ENCODE data around the gene RAP1GAP2. TPM values are rescaled to one million over a fixed set of nuclear protein-coding genes. Genes with fewer than 3 reads are reported as not detected.
"Not testable (repeated sequence)": the region's sequence is repeated elsewhere in the genome, so short reads cannot be mapped to it uniquely, and the experiment has no call there.

RAP1GAP2 gene
- total and polyA plus RNA-seq, 2 of the 8 experiments (the other 6 are each of a cell fraction or from before 2014, with no cell fraction given): 24.0 to 63.8 TPM

GRCh38 chr17:3054868-3055267 is 258.6 kb downstream of the RAP1GAP2 start:
- H3K23ac ChIP-seq (ENCODE audit: insufficient read length); H2BK120ac ChIP-seq (replicated peaks; ENCODE audit: low read depth, low read length); H3K79me2 ChIP-seq (ENCODE audit: control insufficient read depth in 1 of 2, insufficient read depth in 2 of 2, low read length in 2 of 2); H3K27me3 ChIP-seq (replicated peaks in 1 of 4; ENCODE audit: control insufficient read depth in 3 of 4, extremely low read depth in 1 of 4, insufficient read depth in 3 of 4, low read length in 3 of 4); H4K91ac ChIP-seq (replicated peaks; ENCODE audit: insufficient read length, low read length); H3K79me1 ChIP-seq (ENCODE audit: low read depth, low read length); POLR2A ChIA-PET (ENCODE audit: partially characterized antibody); H3K9me3 ChIP-seq (ENCODE audit: insufficient read depth in 2 of 2, low read depth in 1 of 2, low read length in 1 of 2); H3K23me2 ChIP-seq (ENCODE audit: low read depth, low read length); H2AFZ ChIP-seq (ENCODE audit: low read length); H3K36me3 ChIP-seq (ENCODE audit: control insufficient read depth in 2 of 4, insufficient read depth in 4 of 4, low read length in 3 of 4); H3K56ac ChIP-seq (replicated peaks; ENCODE audit: insufficient read length, low read depth, low read length); H3K9ac ChIP-seq (replicated peaks in 1 of 4; ENCODE audit: extremely low read depth in 1 of 4, low read depth in 3 of 4, low read length in 3 of 4); H3K27ac ChIP-seq (ENCODE audit: low read depth, low read length); H4K20me1 ChIP-seq (replicated peaks in 1 of 2; ENCODE audit: control insufficient read depth in 1 of 2, insufficient read depth in 2 of 2, low read length in 2 of 2); H4K5ac ChIP-seq (ENCODE audit: insufficient read length, low read depth, low read length); H2BK20ac ChIP-seq (ENCODE audit: low read length); H2AK5ac ChIP-seq (ENCODE audit: low read depth, low read length); H3K14ac ChIP-seq (ENCODE audit: insufficient read length); H2BK5ac ChIP-seq (ENCODE audit: low read depth, low read length); H3K4me3 ChIP-seq (ENCODE audit: extremely low read depth in 1 of 4, insufficient read depth in 2 of 4, low read depth in 3 of 4, low read length in 4 of 4); FAIRE-seq; H2BK15ac ChIP-seq (ENCODE audit: low read length); CTCF ChIA-PET (ENCODE audit: partially characterized antibody); H3K4me2 ChIP-seq (ENCODE audit: insufficient read depth in 1 of 2, low read depth in 2 of 2, low read length in 2 of 2); H2BK12ac ChIP-seq (ENCODE audit: low read depth, low read length); H4K8ac ChIP-seq (ENCODE audit: extremely low read depth, insufficient read depth, low read length); H3K18ac ChIP-seq (ENCODE audit: extremely low read depth, low read length); DNase-seq (ENCODE audit: low read depth in 1 of 2, low spot score in 2 of 2); H3K4me1 ChIP-seq (replicated peaks in 1 of 4; ENCODE audit: control insufficient read depth in 3 of 4, insufficient read depth in 4 of 4, low read length in 3 of 4); H3K4ac ChIP-seq (replicated peaks; ENCODE audit: insufficient read length, low read depth, low read length): not testable (repeated sequence)
- WGBS, 2 experiments (ENCODE audit: extremely low coverage in 1 of 2, insufficient coverage in 1 of 2, insufficient read length in 1 of 2, insufficient replicate concordance in 2 of 2, low coverage in 1 of 2, low lambda C conversion rate in 2 of 2, missing lambda C conversion rate in 1 of 2): 86% methylated on average over 1 of the region's 2 CpGs; no CpG with 5 or more reads in 1 of the 2 experiments

GRCh38 chr17:3062824-3063377 is 266.7 kb downstream of the RAP1GAP2 start:
- H3K56ac ChIP-seq (replicated peaks; ENCODE audit: insufficient read length, low read depth, low read length); H3K4ac ChIP-seq (replicated peaks; ENCODE audit: insufficient read length, low read depth, low read length); CTCF ChIA-PET (ENCODE audit: partially characterized antibody); DNase-seq (ENCODE audit: low read depth in 1 of 2, low spot score in 2 of 2); H4K5ac ChIP-seq (ENCODE audit: insufficient read length, low read depth, low read length); H3K23ac ChIP-seq (ENCODE audit: insufficient read length); H3K18ac ChIP-seq (ENCODE audit: extremely low read depth, low read length); H3K4me3 ChIP-seq (ENCODE audit: extremely low read depth in 1 of 4, insufficient read depth in 2 of 4, low read depth in 3 of 4, low read length in 4 of 4); H3K4me2 ChIP-seq (ENCODE audit: insufficient read depth in 1 of 2, low read depth in 2 of 2, low read length in 2 of 2); H3K79me1 ChIP-seq (ENCODE audit: low read depth, low read length); H3K23me2 ChIP-seq (ENCODE audit: low read depth, low read length); POLR2A ChIA-PET (ENCODE audit: partially characterized antibody); H3K27me3 ChIP-seq (replicated peaks in 1 of 4; ENCODE audit: control insufficient read depth in 3 of 4, extremely low read depth in 1 of 4, insufficient read depth in 3 of 4, low read length in 3 of 4); H3K9ac ChIP-seq (replicated peaks in 1 of 4; ENCODE audit: extremely low read depth in 1 of 4, low read depth in 3 of 4, low read length in 3 of 4); H3K4me1 ChIP-seq (replicated peaks in 1 of 4; ENCODE audit: control insufficient read depth in 3 of 4, insufficient read depth in 4 of 4, low read length in 3 of 4); H4K91ac ChIP-seq (replicated peaks; ENCODE audit: insufficient read length, low read length); H2BK120ac ChIP-seq (replicated peaks; ENCODE audit: low read depth, low read length); H2BK12ac ChIP-seq (ENCODE audit: low read depth, low read length); H4K20me1 ChIP-seq (replicated peaks in 1 of 2; ENCODE audit: control insufficient read depth in 1 of 2, insufficient read depth in 2 of 2, low read length in 2 of 2); H3K79me2 ChIP-seq (ENCODE audit: control insufficient read depth in 1 of 2, insufficient read depth in 2 of 2, low read length in 2 of 2); H2BK20ac ChIP-seq (ENCODE audit: low read length); H4K8ac ChIP-seq (ENCODE audit: extremely low read depth, insufficient read depth, low read length); H3K14ac ChIP-seq (ENCODE audit: insufficient read length); H3K36me3 ChIP-seq (ENCODE audit: control insufficient read depth in 2 of 4, insufficient read depth in 4 of 4, low read length in 3 of 4); H3K27ac ChIP-seq (ENCODE audit: low read depth, low read length); H2BK15ac ChIP-seq (ENCODE audit: low read length); H2AK5ac ChIP-seq (ENCODE audit: low read depth, low read length); H3K9me3 ChIP-seq (ENCODE audit: insufficient read depth in 2 of 2, low read depth in 1 of 2, low read length in 1 of 2); H2AFZ ChIP-seq (ENCODE audit: low read length); FAIRE-seq; H2BK5ac ChIP-seq (ENCODE audit: low read depth, low read length): not testable (repeated sequence)
- WGBS, 2 experiments (ENCODE audit: extremely low coverage in 1 of 2, insufficient coverage in 1 of 2, insufficient read length in 1 of 2, insufficient replicate concordance in 2 of 2, low coverage in 1 of 2, low lambda C conversion rate in 2 of 2, missing lambda C conversion rate in 1 of 2): 78% methylated on average over 7 of the region's 8 CpGs; no CpG with 5 or more reads in 1 of the 2 experiments
